Activated T-cell treated with anti-CD3 and anti-CD28 coated beads for 4 hours (primary cell): ENCODE results near the gene ARPP21.

ENCODE experiments used
- DNase-seq: peaks from one replicate; pipeline ENCODE4 v3.0.0-alpha.2; 2020

The ARPP21 gene

DNA sequence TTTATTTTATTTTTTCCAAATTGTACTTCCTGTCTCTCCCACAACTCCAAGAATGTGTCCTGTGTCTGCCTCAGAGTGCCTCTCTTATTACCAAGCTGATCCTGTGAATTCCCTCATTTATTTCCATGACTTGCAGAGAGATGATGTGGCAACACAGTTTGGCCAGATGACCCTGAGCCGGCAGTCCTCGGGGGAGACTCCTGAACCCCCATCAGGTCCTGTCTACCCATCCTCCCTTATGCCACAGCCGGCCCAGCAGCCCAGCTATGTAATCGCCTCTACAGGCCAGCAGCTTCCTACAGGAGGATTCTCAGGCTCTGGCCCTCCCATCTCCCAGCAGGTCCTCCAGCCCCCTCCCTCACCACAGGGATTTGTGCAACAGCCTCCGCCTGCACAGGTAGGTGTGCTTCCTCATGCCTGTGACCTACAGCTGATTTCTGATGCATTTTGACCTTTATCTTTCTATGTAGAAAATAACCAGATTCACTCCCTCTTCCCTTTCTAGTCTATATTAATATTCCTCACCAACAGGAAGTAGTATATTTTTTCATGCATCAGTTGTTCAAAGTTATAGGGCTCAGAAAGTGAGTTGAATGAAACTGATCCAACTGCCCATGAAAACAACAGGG is 100.0 kb downstream of the ARPP21 start:
- no peak for DNase-seq

- no peak for DNase-seq
Observed at GRCh38 chr3:35739964-35740527, 100.7 kb downstream of the ARPP21 start.

DNA sequence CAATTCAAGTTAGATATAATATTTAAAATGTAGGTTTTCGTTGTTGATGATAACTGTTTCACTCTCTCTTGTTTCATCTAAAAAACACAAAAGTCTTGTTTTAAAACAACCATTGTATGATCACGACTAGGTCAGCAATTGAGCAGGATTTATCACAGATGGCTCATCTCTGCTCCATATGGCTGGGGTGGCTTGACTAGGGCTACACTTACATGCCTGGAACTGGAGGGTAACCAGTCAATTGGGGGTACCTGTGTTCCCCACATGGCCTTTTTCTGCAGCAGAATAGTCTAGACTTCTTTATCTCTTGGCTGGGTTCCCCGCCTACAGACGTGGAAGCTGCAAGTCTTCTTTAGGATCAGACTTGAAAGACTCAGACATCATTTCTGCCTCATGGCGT is 103.9 kb downstream of the ARPP21 start:
- DNase-seq = no peak

- no peak for DNase-seq
Observed at GRCh38 chr3:35744419-35744818, 105.1 kb downstream of the ARPP21 start.

GRCh38 chr3:35745351-35745750 is 106.0 kb downstream of the ARPP21 start:
- DNase-seq = no peak

DNA sequence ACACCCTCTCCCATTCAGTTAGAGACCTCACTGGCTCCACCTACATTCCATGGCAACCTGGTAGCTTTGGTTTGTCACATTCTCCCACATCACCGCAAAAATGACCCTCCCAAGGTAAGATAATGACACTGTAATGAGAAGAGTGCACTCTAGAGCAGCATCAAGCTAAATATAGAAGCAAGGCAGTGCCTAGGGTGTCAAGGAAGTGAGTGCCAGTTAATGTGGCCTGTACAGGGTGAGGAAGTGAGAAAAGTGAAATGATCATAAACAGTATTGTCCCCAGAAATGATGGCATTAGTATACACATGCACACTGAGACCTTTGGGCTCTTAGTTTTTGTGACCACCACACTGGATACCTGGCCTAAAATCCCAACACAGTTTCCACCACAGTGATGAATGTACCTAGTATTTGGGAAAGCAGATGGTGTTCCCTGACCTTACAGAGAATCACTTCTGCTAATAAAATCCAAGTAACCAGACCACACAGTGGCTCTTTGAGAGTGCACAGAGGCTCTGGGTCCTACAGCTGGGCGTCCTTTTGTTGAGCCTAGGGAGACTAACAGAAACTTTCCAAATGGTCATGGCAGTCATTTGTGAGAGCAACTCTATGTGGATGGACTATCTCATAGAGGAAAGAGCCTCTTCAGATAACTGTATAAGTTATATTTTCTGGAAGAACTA is 106.6 kb downstream of the ARPP21 start:
- DNase-seq = no peak

GRCh38 chr3:35746492-35746891 is 107.2 kb downstream of the ARPP21 start:
- DNase-seq = no peak

DNA sequence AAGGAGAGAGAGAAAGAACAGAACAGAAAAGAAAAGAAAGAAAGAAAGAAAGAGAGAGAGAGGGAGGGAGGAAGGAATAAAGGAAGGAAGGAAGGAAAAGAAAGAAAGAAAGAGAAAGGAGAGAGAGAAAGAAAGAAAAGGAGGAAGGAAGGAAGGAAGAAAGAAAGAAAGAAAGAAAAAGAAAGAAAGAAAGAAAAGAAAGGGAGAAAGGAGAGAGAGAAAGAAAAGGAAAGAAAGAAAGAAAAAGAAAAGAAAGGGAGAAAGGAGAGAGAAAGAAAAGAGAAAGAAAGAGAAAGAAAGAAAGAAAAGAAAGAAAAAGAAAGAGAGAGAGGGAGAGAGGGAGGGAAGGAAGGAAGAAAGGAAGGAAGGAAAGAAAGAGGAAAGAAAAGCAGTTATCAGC is 108.8 kb downstream of the ARPP21 start:
- no peak for DNase-seq

GRCh38 chr3:35751207-35751606 is 111.9 kb downstream of the ARPP21 start:
- DNase-seq = no peak

DNA sequence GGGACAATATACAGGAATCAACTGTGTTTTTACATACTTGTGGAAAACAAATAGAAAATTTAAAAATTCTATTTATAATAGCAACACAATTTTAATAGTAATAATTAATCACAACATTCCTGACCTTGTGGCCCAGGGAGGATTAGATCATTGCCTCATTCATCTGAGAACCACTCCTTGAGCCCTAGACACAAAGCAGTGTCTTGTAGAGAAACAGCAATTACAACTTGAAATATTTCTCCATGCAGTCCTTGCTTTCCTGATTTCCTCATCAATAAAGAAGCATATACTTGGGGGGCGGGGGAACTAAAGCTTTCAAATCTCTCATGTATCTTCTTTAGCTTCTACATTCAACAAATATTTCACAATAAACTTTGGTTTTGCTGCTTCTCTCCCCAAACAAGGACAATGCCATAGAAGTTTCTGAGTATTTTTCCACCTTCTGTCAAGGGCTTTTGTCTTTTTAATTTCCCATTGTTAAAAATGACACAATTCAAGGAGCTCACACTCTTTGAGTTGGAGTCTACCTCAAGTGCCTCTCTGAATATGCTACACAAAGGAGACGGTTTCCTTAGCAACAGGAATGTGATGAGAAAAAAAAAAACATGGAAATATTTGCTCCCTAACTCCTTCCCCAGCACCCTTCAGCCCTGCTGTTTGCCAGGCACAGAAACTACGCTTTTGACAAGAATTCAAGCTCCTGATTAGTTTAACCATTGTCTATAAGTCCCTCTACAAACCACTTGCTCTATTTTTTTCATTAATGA is 118.8 kb downstream of the ARPP21 start:
- no peak for DNase-seq

- no peak for DNase-seq
Observed at GRCh38 chr3:35760146-35760545, 120.8 kb downstream of the ARPP21 start.

- no peak for DNase-seq
Observed at GRCh38 chr3:35761311-35761710, 122.0 kb downstream of the ARPP21 start.

GRCh38 chr3:35772381-35773015 is 133.2 kb downstream of the ARPP21 start:
- no peak for DNase-seq

DNA sequence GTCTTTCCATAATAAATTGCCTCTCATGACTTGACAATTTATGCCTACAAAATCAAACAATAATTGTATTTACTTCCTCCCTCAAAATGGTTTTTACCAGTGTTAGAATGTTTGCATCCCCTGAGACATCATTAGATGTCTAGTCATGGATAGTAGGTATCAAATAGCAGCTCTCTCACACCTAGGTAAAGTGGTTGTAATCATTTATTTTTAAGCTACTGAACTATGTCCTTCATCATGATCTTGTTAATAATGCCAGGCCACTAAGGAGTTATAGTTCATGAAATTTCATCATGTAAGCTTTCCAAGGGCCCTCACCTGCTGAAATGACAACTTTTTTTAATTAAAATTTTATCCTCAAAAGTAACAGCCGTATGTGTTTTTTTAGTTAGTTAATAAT is 134.1 kb downstream of the ARPP21 start:
- no peak for DNase-seq

DNA sequence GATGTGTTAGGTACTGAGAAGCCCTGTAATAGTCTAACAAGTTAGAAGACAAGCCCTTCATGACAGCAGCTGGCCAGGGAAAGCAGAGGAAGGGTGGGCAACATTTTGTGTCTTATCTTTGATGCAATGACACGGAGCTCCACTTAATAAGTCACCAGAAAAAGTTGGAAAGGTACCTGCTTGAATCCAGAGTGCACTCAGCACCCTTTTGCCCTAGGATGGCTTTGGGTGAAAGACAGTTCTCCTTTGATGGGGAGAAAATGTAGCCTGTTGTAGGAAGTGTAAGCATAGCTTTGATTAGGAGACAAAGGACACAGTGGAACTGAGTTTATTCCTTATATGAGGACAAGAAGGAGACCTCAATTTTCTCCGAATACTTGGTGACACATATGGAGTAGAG is 137.0 kb downstream of the ARPP21 start:
- no peak for DNase-seq

GRCh38 chr3:35777065-35777464 is 137.7 kb downstream of the ARPP21 start:
- no peak for DNase-seq

DNA sequence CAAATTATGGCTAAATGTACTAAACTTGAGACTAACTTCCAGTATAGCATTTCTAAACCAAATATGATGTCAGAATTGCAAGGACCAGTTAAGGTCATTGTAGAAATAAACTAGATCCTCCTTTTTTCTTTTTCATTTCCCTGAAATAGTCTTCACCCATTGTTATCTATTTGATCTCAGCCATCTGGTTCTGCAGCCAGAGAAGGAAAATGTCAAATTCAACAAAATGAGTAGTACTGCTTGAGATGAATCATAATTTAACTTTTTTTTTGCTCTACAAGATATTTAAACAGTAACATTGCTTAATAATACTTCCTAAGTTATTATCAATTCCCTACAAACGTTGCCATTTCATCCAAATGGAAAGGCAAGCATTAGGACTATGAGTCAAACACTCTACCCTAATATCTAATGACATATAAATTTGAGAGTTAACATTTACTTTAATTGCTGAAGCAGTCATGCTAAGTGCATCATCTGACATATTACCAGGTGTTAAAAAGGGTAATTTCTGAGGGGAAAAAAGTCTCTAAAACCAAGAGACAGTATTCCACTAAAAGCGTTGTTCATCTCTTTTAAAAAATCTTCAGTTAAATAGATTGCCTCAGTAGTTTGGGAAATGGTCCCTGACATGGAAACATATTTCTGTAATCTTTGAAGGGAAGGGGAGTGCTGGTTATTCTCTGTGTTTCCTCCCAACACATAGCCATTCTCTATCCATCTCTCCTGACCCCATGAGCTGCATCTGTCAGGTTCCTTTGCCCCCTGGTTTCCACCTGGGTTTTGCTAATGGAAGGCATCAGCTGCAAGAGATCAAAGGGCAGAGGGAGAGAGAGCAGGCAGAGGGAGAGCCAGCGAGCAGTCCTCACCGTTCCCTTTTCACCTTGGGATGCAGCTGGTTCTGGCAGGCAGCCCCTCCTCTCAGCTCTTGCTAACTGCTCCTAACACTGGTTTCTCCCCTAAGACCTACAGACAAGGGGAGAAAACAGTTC is 138.5 kb downstream of the ARPP21 start:
- no peak for DNase-seq

- DNase-seq = no peak
Observed at GRCh38 chr3:35779611-35780010, 140.3 kb downstream of the ARPP21 start.

GRCh38 chr3:35780800-35781199 is 141.5 kb downstream of the ARPP21 start:
- no peak for DNase-seq

GRCh38 chr3:35781558-35781957 is 142.2 kb downstream of the ARPP21 start:
- DNase-seq = no peak

DNA sequence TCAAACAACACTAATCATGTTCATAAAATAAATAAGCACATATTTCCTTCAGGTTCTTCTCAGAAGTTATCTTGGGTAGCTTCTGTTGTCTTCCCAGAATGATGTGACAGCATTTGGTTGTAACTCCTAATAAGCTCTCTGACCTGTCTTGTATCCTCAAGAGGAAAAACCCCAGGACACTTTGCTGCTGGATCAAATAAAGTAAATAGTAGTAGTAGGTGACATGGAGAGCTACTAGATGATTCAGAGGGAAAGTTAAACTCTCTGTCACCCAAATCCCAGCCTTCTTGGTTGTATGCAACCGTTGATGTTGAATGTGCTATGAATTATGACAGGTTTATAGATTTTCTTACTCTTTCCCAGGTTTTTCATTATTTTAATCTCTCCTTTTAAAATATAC is 143.0 kb downstream of the ARPP21 start:
- no peak for DNase-seq

- DNase-seq = no peak
Observed at GRCh38 chr3:35784169-35784568, 144.8 kb downstream of the ARPP21 start.
